Epithelial cell of proximal tubule (primary cell): ENCODE measurements around the gene FMN2. TPM values are rescaled to one million over a fixed set of nuclear protein-coding genes. Genes with fewer than 3 reads are reported as not detected.

Experiments used
- DNase-seq: peaks from one replicate; pipeline ENCODE4 v3.0.0-alpha.2; 2011; ENCODE audit warnings: low read depth
- H3K4me3 ChIP-seq: 2 replicates; pipeline ENCODE4 v1.5.1; 2011; ENCODE audit warnings: low read depth, mild to moderate bottlenecking, low read length
- total RNA-seq: library from RNA; depleted of rRNA; stranded (reverse); fragments of >200 nt; gene quantifications from 2 replicates; pipeline ENCODE4 v1.2.3, GENCODE V29; 2015
- TF ChIP-seq, protein P1 (sequence below): conservative IDR thresholded peaks from 2 replicates; pipeline ENCODE4 v1.5.1; 2012; ENCODE audit warnings: low read depth, mild to moderate bottlenecking, low read length

Gene FMN2
- total RNA-seq, 1 donor from 2014 or later: 0.86 TPM

DNA sequence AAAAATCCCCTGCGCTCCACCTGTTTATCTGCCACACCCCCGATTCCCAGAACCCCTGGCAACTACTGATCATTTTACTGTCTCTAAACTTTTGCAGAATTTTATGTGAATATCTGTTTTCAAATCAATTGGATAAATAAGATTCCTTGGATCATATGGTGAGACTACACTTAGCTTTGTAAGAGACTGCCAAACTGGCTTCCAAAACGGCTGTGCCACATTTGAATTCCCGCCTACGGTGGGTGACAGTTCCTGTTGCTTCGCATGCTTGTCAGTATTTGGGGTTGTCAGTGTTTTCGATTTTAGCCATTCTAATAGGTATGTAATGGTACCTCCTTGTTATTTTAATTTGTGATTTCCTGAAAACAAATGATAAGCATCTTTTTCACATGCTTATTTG lies 22.7 kb upstream of the FMN2 start:
- no peak for DNase-seq
- H3K4me3 ChIP-seq: no peak overlapping the region
- TF ChIP-seq, protein P1, sequence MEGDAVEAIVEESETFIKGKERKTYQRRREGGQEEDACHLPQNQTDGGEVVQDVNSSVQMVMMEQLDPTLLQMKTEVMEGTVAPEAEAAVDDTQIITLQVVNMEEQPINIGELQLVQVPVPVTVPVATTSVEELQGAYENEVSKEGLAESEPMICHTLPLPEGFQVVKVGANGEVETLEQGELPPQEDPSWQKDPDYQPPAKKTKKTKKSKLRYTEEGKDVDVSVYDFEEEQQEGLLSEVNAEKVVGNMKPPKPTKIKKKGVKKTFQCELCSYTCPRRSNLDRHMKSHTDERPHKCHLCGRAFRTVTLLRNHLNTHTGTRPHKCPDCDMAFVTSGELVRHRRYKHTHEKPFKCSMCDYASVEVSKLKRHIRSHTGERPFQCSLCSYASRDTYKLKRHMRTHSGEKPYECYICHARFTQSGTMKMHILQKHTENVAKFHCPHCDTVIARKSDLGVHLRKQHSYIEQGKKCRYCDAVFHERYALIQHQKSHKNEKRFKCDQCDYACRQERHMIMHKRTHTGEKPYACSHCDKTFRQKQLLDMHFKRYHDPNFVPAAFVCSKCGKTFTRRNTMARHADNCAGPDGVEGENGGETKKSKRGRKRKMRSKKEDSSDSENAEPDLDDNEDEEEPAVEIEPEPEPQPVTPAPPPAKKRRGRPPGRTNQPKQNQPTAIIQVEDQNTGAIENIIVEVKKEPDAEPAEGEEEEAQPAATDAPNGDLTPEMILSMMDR: no peak

DNA sequence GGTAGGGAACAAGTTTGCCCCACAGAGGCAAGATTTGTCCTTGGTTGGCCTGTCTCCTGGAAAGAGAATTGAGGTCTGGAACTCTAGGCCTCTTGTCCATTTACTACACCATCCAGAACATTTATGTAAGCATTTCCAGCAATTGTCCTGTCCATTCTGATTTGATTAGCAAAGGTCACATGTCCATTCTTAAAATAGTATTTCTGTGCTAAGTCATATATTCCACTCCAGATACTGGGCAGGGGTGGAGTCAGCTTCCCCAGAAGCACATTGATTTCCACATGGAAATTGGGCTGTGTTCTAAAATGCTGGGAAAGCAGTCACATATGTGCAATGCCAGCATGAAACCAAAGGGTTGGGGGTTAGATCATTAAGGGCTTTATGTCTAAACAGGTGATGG lies 21.5 kb upstream of the FMN2 start:
- TF ChIP-seq, protein P1: no peak
- no peak for DNase-seq
- H3K4me3 ChIP-seq: no peak overlapping the region

DNA sequence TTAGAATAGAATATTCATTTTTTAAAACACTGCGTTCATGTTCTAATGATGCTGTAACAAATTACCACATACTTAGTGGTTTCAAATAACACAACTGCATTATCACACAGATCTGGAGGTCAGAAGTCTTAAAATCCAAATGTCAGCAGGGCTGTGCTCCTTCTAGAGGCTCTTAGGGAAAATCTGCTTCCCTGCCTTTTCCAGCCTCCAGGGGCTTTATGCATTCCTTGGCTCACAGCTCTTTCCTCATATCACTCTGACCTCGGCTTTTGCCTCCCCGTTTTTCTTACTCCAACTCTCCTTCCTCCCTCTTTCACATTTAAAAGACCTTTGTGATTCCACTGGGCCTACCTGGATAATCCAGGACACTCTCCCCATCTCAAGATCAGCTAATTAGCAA lies 18.6 kb upstream of the FMN2 start:
- TF ChIP-seq, protein P1: no peak
- H3K4me3 ChIP-seq: no peak overlapping the region
- DNase-seq: no peak

DNA sequence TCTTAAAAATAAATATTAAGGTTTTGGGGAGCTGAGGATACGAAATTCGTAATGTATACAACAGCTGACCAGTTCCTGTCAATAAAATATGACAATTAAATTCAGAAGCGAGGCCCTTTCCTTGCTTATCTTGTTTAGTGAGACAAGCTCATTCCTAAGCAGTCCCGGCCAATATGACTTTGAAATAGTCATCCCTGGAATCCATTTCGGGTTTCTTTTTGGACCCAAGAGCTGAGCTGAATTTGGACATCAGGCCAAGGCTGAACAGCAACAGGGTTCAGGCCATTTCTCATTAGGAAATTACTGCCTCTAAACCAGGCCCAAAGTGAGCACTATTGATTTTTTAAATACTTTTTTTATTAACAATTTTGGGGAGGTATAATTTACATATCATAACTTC lies 17.3 kb upstream of the FMN2 start:
- TF ChIP-seq, protein P1: no peak
- no peak overlapping the region for H3K4me3 ChIP-seq
- no peak for DNase-seq

DNA sequence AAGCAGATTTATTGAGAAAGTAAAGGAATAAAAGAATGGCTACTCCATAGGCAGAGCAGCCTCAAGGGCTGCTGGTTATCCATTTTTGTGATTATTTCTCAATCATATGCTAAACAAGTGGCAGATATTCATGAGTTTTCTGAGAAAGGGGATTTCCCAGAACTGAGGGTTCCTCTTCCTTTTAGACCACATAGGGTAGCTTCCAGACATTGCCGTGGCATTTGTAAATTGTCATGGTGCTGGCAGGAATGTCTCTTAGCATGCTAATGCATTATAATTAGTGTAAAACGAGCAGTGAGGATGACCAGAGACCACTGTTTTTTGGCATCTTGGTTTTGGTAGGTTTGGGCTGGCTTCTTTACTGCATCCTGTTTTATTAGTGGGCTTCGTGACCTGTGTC lies 16.8 kb upstream of the FMN2 start:
- no peak for DNase-seq
- H3K4me3 ChIP-seq: no peak overlapping the region
- TF ChIP-seq, protein P1: no peak

DNA sequence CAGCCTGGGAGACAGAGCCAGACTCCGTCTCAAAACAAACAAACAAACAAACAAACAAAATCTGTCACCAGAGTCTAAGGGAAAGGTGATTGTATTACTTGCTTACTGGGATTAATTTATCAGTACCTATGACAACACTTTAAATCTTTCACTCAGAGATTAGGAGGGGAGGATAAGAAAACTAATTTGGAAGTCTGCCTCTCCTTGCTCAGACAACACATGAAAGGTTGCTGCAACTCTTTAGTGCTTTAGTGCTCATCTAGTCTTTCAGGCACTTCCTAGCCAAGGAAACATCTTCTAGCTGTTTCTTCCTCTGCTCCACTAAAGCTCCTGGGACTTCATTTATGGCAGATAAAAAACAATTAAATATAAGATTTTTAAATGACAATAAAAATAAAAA lies 7.3 kb upstream of the FMN2 start:
- DNase-seq: no peak
- TF ChIP-seq, protein P1: no peak
- H3K4me3 ChIP-seq: no peak overlapping the region

DNA sequence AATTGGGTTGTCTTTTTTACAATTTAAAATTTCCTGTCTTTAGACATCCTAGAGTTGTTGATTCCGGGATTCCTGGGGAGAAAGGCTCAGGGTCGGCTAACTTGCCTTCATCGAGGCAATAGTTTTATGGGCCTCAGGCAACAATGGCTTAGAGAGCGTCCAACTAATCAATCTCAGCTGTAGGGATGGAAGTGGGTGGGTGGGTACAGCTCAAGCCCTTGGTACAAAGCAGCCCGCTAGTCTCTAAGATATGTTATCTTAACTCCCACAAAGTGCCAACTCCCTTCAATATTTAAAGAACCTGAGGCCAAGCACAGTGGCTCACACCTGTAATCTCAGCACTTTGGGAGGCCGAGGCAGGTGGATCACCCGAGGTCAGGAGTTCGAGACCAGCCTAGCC lies 6.9 kb upstream of the FMN2 start:
- TF ChIP-seq, protein P1: no peak
- no peak for DNase-seq
- no peak overlapping the region for H3K4me3 ChIP-seq
